HG03095 (cell line): Measurements from ENCODE around the gene MDFI.

Experiments used
- ATAC-seq: cut with Tn5 transposase; IDR thresholded peaks from one replicate; pipeline ENCODE4 v1.9.1; 2021; ENCODE audit warnings: moderate library complexity; ENCODE audit not compliant: unreplicated experiment

MDFI gene

GRCh38 chr6:41700463-41701347 lies 62.4 kb downstream of the MDFI start:
- ATAC-seq, result no peak

- ATAC-seq, result no peak
These were observed 63.9 kb downstream of the MDFI start for GRCh38 chr6:41702089-41702745.

- ATAC-seq, result no peak
These were observed 64.7 kb downstream of the MDFI start for GRCh38 chr6:41702771-41703494.
